Smooth muscle cell (in vitro differentiated cells): Measurements from ENCODE around the gene HES7. TPM values are rescaled to one million over a fixed set of nuclear protein-coding genes. Genes with fewer than 3 reads are reported as not detected.

ENCODE experiments used
- DNase-seq: peaks from one replicate; lab custom pipeline; 2025; ENCODE audit not compliant: unreplicated experiment; lab: John Stamatoyannopoulos, UW
- H2AFZ ChIP-seq: fragments of 200-600 bp; sonication (generic); 2 replicates; pipeline ENCODE4 v1.6.0; 2016; ENCODE audit warnings: antibody characterized with exemption, low read depth, mild to moderate bottlenecking
- H3F3A ChIP-seq: fragments of 200-600 bp; sonication (generic); 2 replicates; pipeline ENCODE4 v1.6.0; 2017; ENCODE audit warnings: antibody characterized with exemption, low read depth
- H3K27ac ChIP-seq: fragments of 200-600 bp; sonication (generic); 2 replicates; pipeline ENCODE4 v1.5.1; 2016; ENCODE audit warnings: low read depth, mild to moderate bottlenecking
- H3K27me3 ChIP-seq: fragments of 200-600 bp; sonication (generic); 2 replicates; pipeline ENCODE4 v1.6.1; 2016; ENCODE audit warnings: low read depth, mild to moderate bottlenecking
- H3K36me3 ChIP-seq: fragments of 200-600 bp; sonication (generic); 2 replicates; pipeline ENCODE4 v1.5.1; 2016; ENCODE audit warnings: low read depth
- H3K4me1 ChIP-seq: fragments of 200-600 bp; sonication (generic); 2 replicates; pipeline ENCODE4 v1.5.1; 2016; ENCODE audit warnings: low read depth
- H3K4me2 ChIP-seq: fragments of 200-600 bp; sonication (generic); 2 replicates; pipeline ENCODE4 v1.6.0; 2016; ENCODE audit warnings: mild to moderate bottlenecking
- H3K4me3 ChIP-seq: fragments of 200-600 bp; sonication (generic); 2 replicates; pipeline ENCODE4 v1.5.1; 2016; ENCODE audit warnings: mild to moderate bottlenecking
- H3K79me2 ChIP-seq: fragments of 200-600 bp; sonication (generic); 2 replicates; pipeline ENCODE4 v1.6.0; 2016; ENCODE audit warnings: low read depth, mild to moderate bottlenecking
- H3K9ac ChIP-seq: fragments of 200-600 bp; sonication (generic); 2 replicates; pipeline ENCODE4 v1.6.0; 2016; ENCODE audit warnings: low read depth
- H3K9me3 ChIP-seq: fragments of 200-600 bp; sonication (generic); replicated peaks from 2 replicates; pipeline ENCODE4 v1.5.1; 2016; ENCODE audit warnings: low read depth
- H4K20me1 ChIP-seq: fragments of 200-600 bp; sonication (generic); 2 replicates; pipeline ENCODE4 v1.6.0; 2016; ENCODE audit warnings: low read depth
- WGBS: methylation state at CpG from one replicate; pipeline ENCODE4 v1.1.7; 2016; ENCODE audit warnings: low lambda C conversion rate; 5-methylcytosine and 5-hydroxymethylcytosine counted together
- polyA plus RNA-seq: library from polyadenylated mRNA; unstranded; fragments of >200 nt; fragmentation: Nextera tagmentation; extraction: Ambion mirVana; gene quantifications from 2 replicates; pipeline ENCODE4 v1.2.1, GENCODE V29; 2016
- total RNA-seq: library from RNA; depleted of rRNA; stranded (reverse); fragments of >200 nt; gene quantifications from 2 replicates; pipeline ENCODE4 v1.2.3, GENCODE V29; 2014
- TF ChIP-seq, protein P1 (sequence below): fragments of 200-600 bp; sonication (generic); IDR thresholded peaks from 2 replicates; pipeline ENCODE4 v1.5.1; 2017; ENCODE audit warnings: borderline replicate concordance, mild to moderate bottlenecking, antibody characterized with exemption; ENCODE audit not compliant: insufficient read depth, poor library complexity, severe bottlenecking

Gene HES7
- total and polyA plus RNA-seq, 2 experiments from 2014 or later = not detected

GRCh38 chr17:8128125-8128784 is 4.3 kb upstream of the HES7 start:
- WGBS = 89% methylated on average over 14 of the region's 14 CpGs

DNA sequence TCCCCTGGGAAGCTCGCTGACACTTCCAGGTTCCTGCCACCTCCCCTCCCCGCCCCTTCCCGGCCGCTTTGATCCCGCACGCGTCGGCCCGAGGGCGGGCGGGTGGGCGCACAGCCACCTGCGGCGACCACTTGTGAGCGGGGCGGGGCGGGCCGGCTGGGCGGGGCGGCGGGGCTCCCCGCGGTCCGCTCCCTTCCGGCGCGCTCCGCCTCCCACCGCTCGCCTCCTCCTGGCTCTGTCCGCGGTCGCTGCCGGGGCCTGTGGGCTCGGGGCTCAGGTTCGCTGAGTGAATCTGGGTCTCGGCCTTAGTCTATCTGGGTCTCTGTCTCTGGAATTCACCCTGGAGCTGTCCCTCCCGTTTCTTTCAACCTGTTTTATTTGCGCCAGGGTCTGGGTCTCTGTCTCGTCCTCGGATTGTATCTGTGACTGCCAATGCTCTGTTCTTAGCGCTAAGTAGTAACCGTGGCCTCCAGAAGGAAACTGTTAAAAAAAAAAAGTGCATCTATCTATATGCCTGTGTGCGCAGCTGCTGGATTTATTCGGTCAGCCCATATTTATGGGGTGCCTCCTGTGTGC is 2.7 kb upstream of the HES7 start:
- H3K4me2 ChIP-seq = peak overlapping the region; percentile 89
- H3K36me3 ChIP-seq = no peaks in the 10 kb centered on the region
- peaks cover 22% of the 10 kb centered on the region for H3K4me1 ChIP-seq
- H3K27ac ChIP-seq = no peak overlapping the region
- TF ChIP-seq, protein P1, sequence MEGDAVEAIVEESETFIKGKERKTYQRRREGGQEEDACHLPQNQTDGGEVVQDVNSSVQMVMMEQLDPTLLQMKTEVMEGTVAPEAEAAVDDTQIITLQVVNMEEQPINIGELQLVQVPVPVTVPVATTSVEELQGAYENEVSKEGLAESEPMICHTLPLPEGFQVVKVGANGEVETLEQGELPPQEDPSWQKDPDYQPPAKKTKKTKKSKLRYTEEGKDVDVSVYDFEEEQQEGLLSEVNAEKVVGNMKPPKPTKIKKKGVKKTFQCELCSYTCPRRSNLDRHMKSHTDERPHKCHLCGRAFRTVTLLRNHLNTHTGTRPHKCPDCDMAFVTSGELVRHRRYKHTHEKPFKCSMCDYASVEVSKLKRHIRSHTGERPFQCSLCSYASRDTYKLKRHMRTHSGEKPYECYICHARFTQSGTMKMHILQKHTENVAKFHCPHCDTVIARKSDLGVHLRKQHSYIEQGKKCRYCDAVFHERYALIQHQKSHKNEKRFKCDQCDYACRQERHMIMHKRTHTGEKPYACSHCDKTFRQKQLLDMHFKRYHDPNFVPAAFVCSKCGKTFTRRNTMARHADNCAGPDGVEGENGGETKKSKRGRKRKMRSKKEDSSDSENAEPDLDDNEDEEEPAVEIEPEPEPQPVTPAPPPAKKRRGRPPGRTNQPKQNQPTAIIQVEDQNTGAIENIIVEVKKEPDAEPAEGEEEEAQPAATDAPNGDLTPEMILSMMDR = no peak
- no peaks in the 10 kb centered on the region for H3K9me3 ChIP-seq
- peaks cover 36% of the 10 kb centered on the region for H3K27me3 ChIP-seq
- WGBS = 2% methylated on average over 30 of the region's 45 CpGs
- H3K9ac ChIP-seq = no peak overlapping the region
- DNase-seq = peak; percentile 34
- peak overlapping the region; percentile 95 for H2AFZ ChIP-seq
- H3K79me2 ChIP-seq = no peaks in the 10 kb centered on the region
- peaks cover 10% of the 10 kb centered on the region for H3F3A ChIP-seq
- no peaks in the 10 kb centered on the region for H4K20me1 ChIP-seq
- peak overlapping the region; percentile 59 for H3K4me3 ChIP-seq

More at GRCh38 chr17:8128125-8128784, 4.3 kb upstream of the HES7 start:
- peaks cover 26% of the 10 kb centered on the region for H3K27me3 ChIP-seq
- no peak overlapping the region for H3K4me2 ChIP-seq
- no peak overlapping the region for H3K27ac ChIP-seq
- H4K20me1 ChIP-seq = no peaks in the 10 kb centered on the region
- no peak for DNase-seq
- H2AFZ ChIP-seq = no peak overlapping the region
- H3K9ac ChIP-seq = no peak overlapping the region
- TF ChIP-seq, protein P1 = no peak
- peaks cover 20% of the 10 kb centered on the region for H3K4me1 ChIP-seq
- peaks cover 10% of the 10 kb centered on the region for H3F3A ChIP-seq
- H3K79me2 ChIP-seq = no peaks in the 10 kb centered on the region
- no peaks in the 10 kb centered on the region for H3K9me3 ChIP-seq
- H3K36me3 ChIP-seq = no peaks in the 10 kb centered on the region
- no peak overlapping the region for H3K4me3 ChIP-seq

DNA sequence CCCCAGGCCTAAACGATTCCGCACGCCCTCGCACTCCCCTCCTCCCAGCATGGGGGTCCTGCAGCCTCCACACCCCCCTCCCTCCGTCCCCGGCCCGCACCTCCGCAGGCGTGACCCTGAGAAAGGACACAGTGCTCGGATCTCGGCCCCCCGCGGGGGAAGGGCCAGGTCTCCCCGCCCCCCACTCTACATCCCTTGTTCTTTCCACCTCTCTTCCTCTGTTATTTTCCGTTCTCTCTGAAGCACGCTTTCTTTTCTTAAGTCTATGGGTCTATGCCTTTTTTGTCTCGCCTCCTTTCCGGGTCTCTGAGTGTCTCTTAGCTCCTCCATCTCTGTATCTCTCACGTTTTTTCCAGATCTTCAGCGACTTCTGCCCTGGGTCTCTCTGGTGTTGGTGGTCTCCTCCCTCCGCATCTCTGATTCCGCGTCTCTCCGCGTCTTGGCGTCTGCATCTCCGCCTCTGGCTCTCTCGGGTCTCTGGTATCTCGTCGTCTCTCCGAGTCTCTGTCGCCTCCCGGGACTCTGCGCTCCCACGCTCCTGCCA is 2.1 kb upstream of the HES7 start:
- Histone ChIP-seq H3K4me1 (peaks cover 22% of the 10 kb centered on the region), H3F3A (peaks cover 10% of the 10 kb centered on the region), H3K79me2 (no peaks in the 10 kb centered on the region), H4K20me1 (peaks cover under 1% of the 10 kb centered on the region), H3K4me2 (peak overlapping the region; percentile 89), H3K9ac (no peak overlapping the region), H3K4me3 (peak overlapping the region; percentile 59), H3K27ac (no peak overlapping the region), H3K36me3 (no peaks in the 10 kb centered on the region), H3K9me3 (no peaks in the 10 kb centered on the region), H3K27me3 (peaks cover 36% of the 10 kb centered on the region), H2AFZ (peak overlapping the region; percentile 95)
- no peak for DNase-seq
- TF ChIP-seq, protein P1 = no peak
- WGBS = under 1% methylated on average over 25 of the region's 35 CpGs
